HL-60 (cell line): ENCODE measurements around the gene ENKUR.

ENCODE experiments used
- DNase-seq, 2 experiments: peaks; one replicate each; pipeline ENCODE4 v3.0.0-alpha.2; 2010 to 2020; ENCODE audit warnings: low read depth in 1 of 2, low spot score in 1 of 2
- H3K27ac ChIP-seq: fragments of 250-450 bp; sonication (Bioruptor Pico); replicated peaks from 2 replicates; pipeline ENCODE4 v1.5.1; 2020; ENCODE audit warnings: mild to moderate bottlenecking, moderate library complexity
- H3K27me3 ChIP-seq: fragments of 250-450 bp; sonication (Bioruptor Pico); 2 replicates; pipeline ENCODE4 v1.5.1; 2021; ENCODE audit warnings: mild to moderate bottlenecking, moderate library complexity; ENCODE audit not compliant: insufficient read depth, poor library complexity, severe bottlenecking
- H3K4me3 ChIP-seq: replicated peaks from 2 replicates; pipeline ENCODE4 v1.5.1; 2011; ENCODE audit warnings: mild to moderate bottlenecking, control low read depth, low read length; ENCODE audit not compliant: insufficient read depth
- GABPA ChIP-seq: IDR thresholded peaks from 2 replicates; pipeline ENCODE4 v1.6.1; 2012; ENCODE audit warnings: low read depth
- POLR2AphosphoS5 ChIP-seq: IDR thresholded peaks from 2 replicates; pipeline ENCODE4 v1.6.1; 2012; ENCODE audit warnings: low read depth
- SPI1 ChIP-seq: IDR thresholded peaks from 2 replicates; pipeline ENCODE4 v1.6.1; 2012; ENCODE audit warnings: low read depth, mild to moderate bottlenecking, borderline replicate concordance
- TF ChIP-seq, protein P1 (sequence below): IDR thresholded peaks from one replicate; pipeline ENCODE4 v1.5.1; 2011; ENCODE audit warnings: low read length, control low read depth, inconsistent platforms; ENCODE audit not compliant: insufficient read depth
- TF ChIP-seq, protein P2 (sequence below): IDR thresholded peaks from 2 replicates; pipeline ENCODE4 v1.6.1; 2012; ENCODE audit warnings: low read depth; ENCODE audit not compliant: insufficient replicate concordance

ENKUR gene

DNA sequence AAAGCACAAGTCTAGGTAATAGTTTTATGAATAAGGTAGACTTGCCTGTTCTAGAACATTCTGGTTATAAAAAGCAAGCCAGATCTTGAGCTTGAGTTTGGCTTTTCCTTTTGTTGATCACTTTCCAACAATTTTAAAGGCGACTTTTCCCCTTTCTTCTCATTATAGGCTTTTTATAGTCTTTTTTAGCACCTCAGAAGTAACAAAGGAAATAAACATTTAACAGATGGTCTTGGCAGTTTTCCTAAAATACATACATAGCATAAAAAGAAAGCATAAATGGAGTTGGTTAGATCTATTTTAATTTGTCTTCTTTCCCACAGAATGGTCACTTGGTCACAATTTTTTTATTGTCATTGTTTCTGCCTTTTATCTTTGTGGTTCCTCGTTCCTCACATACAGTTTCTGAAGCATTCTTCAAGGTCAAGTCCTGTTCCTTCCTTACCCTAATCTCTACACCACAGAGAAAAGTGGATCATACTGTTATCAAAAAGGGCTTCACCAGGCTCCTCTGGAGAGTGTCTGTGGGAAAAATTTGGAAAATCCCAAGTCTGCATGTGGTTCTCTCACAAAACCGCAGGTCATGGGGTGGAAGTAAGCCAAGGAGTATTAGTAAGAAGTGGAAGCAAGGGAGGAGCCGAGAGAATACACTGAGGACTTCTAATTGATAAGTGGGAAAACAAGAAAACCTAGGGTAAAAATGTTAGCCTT lies 31.8 kb upstream of the ENKUR start:
- DNase-seq, result no peak
- Histone ChIP-seq H3K27me3 (no peaks in the 10 kb centered on the region), H3K27ac (no peak overlapping the region), H3K4me3 (no peak overlapping the region)
- TF ChIP-seq SPI1, result no peak
- TF ChIP-seq, protein P1, sequence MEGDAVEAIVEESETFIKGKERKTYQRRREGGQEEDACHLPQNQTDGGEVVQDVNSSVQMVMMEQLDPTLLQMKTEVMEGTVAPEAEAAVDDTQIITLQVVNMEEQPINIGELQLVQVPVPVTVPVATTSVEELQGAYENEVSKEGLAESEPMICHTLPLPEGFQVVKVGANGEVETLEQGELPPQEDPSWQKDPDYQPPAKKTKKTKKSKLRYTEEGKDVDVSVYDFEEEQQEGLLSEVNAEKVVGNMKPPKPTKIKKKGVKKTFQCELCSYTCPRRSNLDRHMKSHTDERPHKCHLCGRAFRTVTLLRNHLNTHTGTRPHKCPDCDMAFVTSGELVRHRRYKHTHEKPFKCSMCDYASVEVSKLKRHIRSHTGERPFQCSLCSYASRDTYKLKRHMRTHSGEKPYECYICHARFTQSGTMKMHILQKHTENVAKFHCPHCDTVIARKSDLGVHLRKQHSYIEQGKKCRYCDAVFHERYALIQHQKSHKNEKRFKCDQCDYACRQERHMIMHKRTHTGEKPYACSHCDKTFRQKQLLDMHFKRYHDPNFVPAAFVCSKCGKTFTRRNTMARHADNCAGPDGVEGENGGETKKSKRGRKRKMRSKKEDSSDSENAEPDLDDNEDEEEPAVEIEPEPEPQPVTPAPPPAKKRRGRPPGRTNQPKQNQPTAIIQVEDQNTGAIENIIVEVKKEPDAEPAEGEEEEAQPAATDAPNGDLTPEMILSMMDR, result no peak
- TF ChIP-seq, protein P2, sequence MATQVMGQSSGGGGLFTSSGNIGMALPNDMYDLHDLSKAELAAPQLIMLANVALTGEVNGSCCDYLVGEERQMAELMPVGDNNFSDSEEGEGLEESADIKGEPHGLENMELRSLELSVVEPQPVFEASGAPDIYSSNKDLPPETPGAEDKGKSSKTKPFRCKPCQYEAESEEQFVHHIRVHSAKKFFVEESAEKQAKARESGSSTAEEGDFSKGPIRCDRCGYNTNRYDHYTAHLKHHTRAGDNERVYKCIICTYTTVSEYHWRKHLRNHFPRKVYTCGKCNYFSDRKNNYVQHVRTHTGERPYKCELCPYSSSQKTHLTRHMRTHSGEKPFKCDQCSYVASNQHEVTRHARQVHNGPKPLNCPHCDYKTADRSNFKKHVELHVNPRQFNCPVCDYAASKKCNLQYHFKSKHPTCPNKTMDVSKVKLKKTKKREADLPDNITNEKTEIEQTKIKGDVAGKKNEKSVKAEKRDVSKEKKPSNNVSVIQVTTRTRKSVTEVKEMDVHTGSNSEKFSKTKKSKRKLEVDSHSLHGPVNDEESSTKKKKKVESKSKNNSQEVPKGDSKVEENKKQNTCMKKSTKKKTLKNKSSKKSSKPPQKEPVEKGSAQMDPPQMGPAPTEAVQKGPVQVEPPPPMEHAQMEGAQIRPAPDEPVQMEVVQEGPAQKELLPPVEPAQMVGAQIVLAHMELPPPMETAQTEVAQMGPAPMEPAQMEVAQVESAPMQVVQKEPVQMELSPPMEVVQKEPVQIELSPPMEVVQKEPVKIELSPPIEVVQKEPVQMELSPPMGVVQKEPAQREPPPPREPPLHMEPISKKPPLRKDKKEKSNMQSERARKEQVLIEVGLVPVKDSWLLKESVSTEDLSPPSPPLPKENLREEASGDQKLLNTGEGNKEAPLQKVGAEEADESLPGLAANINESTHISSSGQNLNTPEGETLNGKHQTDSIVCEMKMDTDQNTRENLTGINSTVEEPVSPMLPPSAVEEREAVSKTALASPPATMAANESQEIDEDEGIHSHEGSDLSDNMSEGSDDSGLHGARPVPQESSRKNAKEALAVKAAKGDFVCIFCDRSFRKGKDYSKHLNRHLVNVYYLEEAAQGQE, result no peak
- TF ChIP-seq GABPA, result no peak

DNA sequence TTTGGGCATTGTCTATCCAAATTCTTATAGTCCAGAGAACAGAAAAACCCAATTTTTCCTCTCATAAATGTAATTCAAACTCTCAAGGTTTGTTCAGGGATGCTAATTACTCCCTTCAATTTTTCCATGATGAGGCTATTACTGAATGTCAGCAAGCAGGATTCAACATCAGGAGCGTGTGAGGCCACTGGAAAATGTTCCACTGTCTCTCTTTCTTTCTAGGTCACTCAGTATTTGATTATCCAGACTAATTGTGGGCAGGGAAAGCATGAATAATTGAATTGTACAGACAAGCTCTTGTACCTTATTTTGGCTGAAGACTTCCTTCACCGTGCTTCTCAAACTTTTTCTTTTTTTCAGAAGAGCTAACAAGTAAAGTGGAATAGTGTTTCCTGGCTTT lies 31.1 kb upstream of the ENKUR start:
- H3K27me3 ChIP-seq, result no peaks in the 10 kb centered on the region
- no peak overlapping the region for H3K27ac ChIP-seq
- TF ChIP-seq SPI1 (no peak), POLR2AphosphoS5 (no peak), GABPA (no peak)
- TF ChIP-seq, protein P2, result no peak
- TF ChIP-seq, protein P1, result no peak
- no peak overlapping the region for H3K4me3 ChIP-seq
- no peak for DNase-seq

DNA sequence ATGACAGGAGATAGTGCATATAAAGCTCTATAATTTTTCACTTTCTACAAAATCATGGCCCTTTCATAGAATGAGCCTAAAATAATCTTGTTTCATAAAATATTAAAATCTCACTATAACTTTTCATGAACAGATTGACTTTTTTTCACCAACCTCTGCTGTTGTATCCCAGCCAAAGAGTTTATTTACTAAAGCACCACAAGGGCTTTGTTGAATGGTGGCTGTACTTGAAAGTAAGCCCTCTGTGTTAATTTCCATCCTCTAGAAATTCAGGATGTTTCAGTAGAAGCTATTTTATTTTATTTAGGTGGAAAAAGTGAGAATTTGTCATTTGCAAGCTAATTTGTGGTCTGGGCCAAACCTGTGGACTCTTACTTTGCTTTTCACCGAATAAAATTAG lies 30.7 kb upstream of the ENKUR start:
- no peak overlapping the region for H3K27ac ChIP-seq
- no peak overlapping the region for H3K4me3 ChIP-seq
- TF ChIP-seq GABPA, result no peak
- no peak for TF ChIP-seq SPI1
- TF ChIP-seq, protein P1, result no peak
- TF ChIP-seq, protein P2, result no peak
- no peak for TF ChIP-seq POLR2AphosphoS5
- no peak for DNase-seq
- no peaks in the 10 kb centered on the region for H3K27me3 ChIP-seq
